GM12878 (cell line): ENCODE results near the gene DARS1. TPM values are rescaled to one million over a fixed set of nuclear protein-coding genes. Genes with fewer than 3 reads are reported as not detected.

Experiments used
- ATAC-seq: fragments of 200-7000 bp; cut with Tn5 transposase; 3 replicates; pipeline ENCODE4 v1.9.1; 2020; ENCODE audit warnings: mild to moderate bottlenecking, moderate library complexity
- BruUV-seq: library from RNA; stranded (reverse); fragments of 400-500 nt; replicated peaks from 2 replicates; lab custom pipeline; 2021; lab: Mats Ljungman, UMichigan
- CTCF ChIA-PET: fragments of 300-600 bp; sonication (Branson Sonifier 250); formaldehyde crosslinking; extraction: SDS; loops from one replicate; lab custom pipeline; 2021; ENCODE audit warnings: inconsistent platforms; lab: Yijun Ruan, JAX
- POLR2A ChIA-PET: fragments of 350-600 bp; formaldehyde crosslinking; extraction: SDS; loops from one replicate; lab custom pipeline; 2021; ENCODE audit warnings: inconsistent platforms; lab: Charles Lee
- RAD21 ChIA-PET: fragments of 300-600 bp; sonication (Branson Sonifier 250); formaldehyde crosslinking; loops from one replicate; lab custom pipeline; 2023; ENCODE audit warnings: antibody characterized with exemption; ENCODE audit not compliant: unreplicated experiment; lab: Charles Lee
- SMC1A ChIA-PET: fragments of 300-600 bp; sonication (Branson Sonifier 250); formaldehyde crosslinking; loops from one replicate; lab custom pipeline; 2023; ENCODE audit not compliant: unreplicated experiment, uncharacterized antibody; lab: Charles Lee
- DNase-seq: peaks from one replicate; pipeline ENCODE4 v3.0.0-alpha.2; 2011; ENCODE audit warnings: low read depth, low spot score
- FAIRE-seq: peaks from 3 replicates; lab custom pipeline; 2011; peaks lifted over from hg19 to GRCh38; lab: Jason Lieb, UNC
- H2AFZ ChIP-seq: 2 replicates; pipeline ENCODE4 v1.6.0; 2011; ENCODE audit warnings: low read depth, low read length, control low read depth; ENCODE audit not compliant: control insufficient read depth
- H3K27ac ChIP-seq: 2 replicates; pipeline ENCODE4 v1.5.1; 2011; ENCODE audit warnings: control low read depth; ENCODE audit not compliant: control insufficient read depth, insufficient read depth
- H3K27me3 ChIP-seq, 2 experiments: replicated peaks in 1 of 2; 2 replicates each; pipeline versions ENCODE4 v1.6.0 to v1.6.1; 2011; ENCODE audit warnings: low read length in 1 of 2; ENCODE audit not compliant: control insufficient read depth in 2 of 2, insufficient read depth in 2 of 2
- H3K36me3 ChIP-seq, 2 experiments: 2 replicates each; pipeline ENCODE4 v1.5.1; 2011; ENCODE audit warnings: low read length in 1 of 2; ENCODE audit not compliant: control insufficient read depth in 2 of 2, insufficient read depth in 2 of 2
- H3K4me1 ChIP-seq: 2 replicates; pipeline ENCODE4 v1.6.1; 2011; ENCODE audit warnings: mild to moderate bottlenecking, low read length, moderate library complexity, mixed read lengths; ENCODE audit not compliant: control insufficient read depth, insufficient read depth
- H3K4me2 ChIP-seq: 2 replicates; pipeline ENCODE4 v1.6.0; 2011; ENCODE audit warnings: control low read depth; ENCODE audit not compliant: control insufficient read depth, insufficient read depth
- H3K4me3 ChIP-seq: fragments of 200-600 bp; sonication (generic); 2 replicates; pipeline ENCODE4 v1.5.1; 2016
- H3K79me2 ChIP-seq: 2 replicates; pipeline ENCODE4 v1.6.0; 2011; ENCODE audit warnings: low read length; ENCODE audit not compliant: control insufficient read depth, insufficient read depth
- H3K9ac ChIP-seq: 2 replicates; pipeline ENCODE4 v1.8.0; 2011; ENCODE audit warnings: low read length, control low read depth, mixed read lengths; ENCODE audit not compliant: control insufficient read depth, insufficient read depth
- H3K9me3 ChIP-seq: replicated peaks from 3 replicates; pipeline ENCODE4 v1.5.1; 2011; ENCODE audit warnings: mild to moderate bottlenecking, low read length; ENCODE audit not compliant: control insufficient read depth, insufficient read depth
- H4K20me1 ChIP-seq: 2 replicates; pipeline ENCODE4 v1.6.0; 2011; ENCODE audit not compliant: control insufficient read depth, insufficient read depth
- ATF7 ChIP-seq: fragments of 450-650 bp; IDR thresholded peaks from 2 replicates; pipeline ENCODE4 v1.6.1; 2016; ENCODE audit warnings: low read depth, mild to moderate bottlenecking
- CBFB ChIP-seq: IDR thresholded peaks from 2 replicates; pipeline ENCODE4 v1.6.1; 2016; ENCODE audit warnings: antibody characterized with exemption, low read depth
- EP300 ChIP-seq, 2 experiments: fragments of 150-350 bp in 1 of 2; IDR thresholded peaks; 2 replicates each; pipeline ENCODE4 v1.6.1; 2011 to 2012; ENCODE audit warnings: low read depth in 2 of 2, low read length in 2 of 2, borderline replicate concordance in 1 of 2, improper control_type of control experiment in 1 of 2, inconsistent platforms in 1 of 2; ENCODE audit not compliant: control insufficient read depth in 1 of 2
- HDAC2 ChIP-seq: fragments of 200-600 bp; sonication (generic); IDR thresholded peaks from 2 replicates; pipeline ENCODE4 v1.6.1; 2017
- JUND ChIP-seq: IDR thresholded peaks from 2 replicates; pipeline ENCODE4 v1.6.1; 2012; ENCODE audit warnings: low read depth, mild to moderate bottlenecking, low read length, improper control_type of control experiment, moderate library complexity
- MTA3 ChIP-seq: IDR thresholded peaks from 2 replicates; pipeline ENCODE4 v1.6.1; 2012; ENCODE audit warnings: low read length, inconsistent platforms, borderline replicate concordance
- NBN ChIP-seq: fragments of 450-650 bp; IDR thresholded peaks from 2 replicates; pipeline ENCODE4 v1.6.1; 2016
- POLR2A ChIP-seq: IDR thresholded peaks from 2 replicates; pipeline ENCODE4 v1.6.1; 2011; ENCODE audit warnings: low read depth, mild to moderate bottlenecking, low read length
- POLR2AphosphoS5 ChIP-seq: IDR thresholded peaks from 2 replicates; pipeline ENCODE4 v1.6.1; 2011; ENCODE audit warnings: mild to moderate bottlenecking, low read length, inconsistent platforms
- POU2F2 ChIP-seq: IDR thresholded peaks from 3 replicates; pipeline ENCODE4 v1.6.1; 2011; ENCODE audit warnings: low read depth, mild to moderate bottlenecking, low read length, borderline replicate concordance
- RB1 ChIP-seq: fragments of 450-650 bp; formaldehyde crosslinking; IDR thresholded peaks from 2 replicates; pipeline ENCODE4 v1.6.1; 2017; ENCODE audit warnings: mild to moderate bottlenecking, borderline replicate concordance
- SMAD5 ChIP-seq: IDR thresholded peaks from 2 replicates; pipeline ENCODE4 v1.6.1; 2016; ENCODE audit warnings: antibody characterized with exemption, low read depth
- TCF7 ChIP-seq: IDR thresholded peaks from 2 replicates; pipeline ENCODE4 v1.6.1; 2014; ENCODE audit warnings: antibody characterized with exemption, borderline replicate concordance
- WGBS: methylation state at CpG from one replicate; pipeline ENCODE4 v1.1.6; 2016; ENCODE audit warnings: low lambda C conversion rate; ENCODE audit not compliant: insufficient replicate concordance, insufficient coverage; ENCODE audit errors: missing lambda C conversion rate; 5-methylcytosine and 5-hydroxymethylcytosine counted together
- in situ Hi-C: fragments of 300-500 bp; cut with MboI; formaldehyde crosslinking; loops from 9 replicates; pipeline ENCODE4 v1.14.3; 2018; ENCODE audit warnings: mixed read lengths
- intact Hi-C: fragments of 100-400 bp; cut with micrococcal nuclease; formaldehyde crosslinking; loops from one replicate; pipeline ENCODE4 v1.14.2; 2022; ENCODE audit not compliant: unreplicated experiment
- polyA plus RNA-seq, 11 experiments: library from polyadenylated mRNA; depleted of rRNA in 4 of 11; unstranded in 6 of 11; stranded (reverse) in 5 of 11; fragments of >200 nt; fragmentation: Nextera tagmentation in 4 of 11; fragmentation: Illumina TruSeq in 1 of 11; extraction: Ambion mirVana in 4 of 11; extraction: Trizol in 1 of 11; gene quantifications; 1 replicate in 1 of 11; 2 replicates in 10 of 11; pipeline versions ENCODE4 v1.2.1 to v1.2.3, GENCODE V29; 2011 to 2016; ENCODE audit warnings: inconsistent platforms in 2 of 11, missing spikeins in 2 of 11, low read depth in 1 of 11
- total RNA-seq, 4 experiments: library from RNA; depleted of rRNA in 3 of 4; stranded (reverse); fragments of >200 nt in 3 of 4; fragmentation: Illumina TruSeq in 1 of 4; extraction: Trizol in 1 of 4; gene quantifications; 2 replicates each; pipeline versions ENCODE4 v1.2.1 to v1.2.3, GENCODE V29; 2013 to 2021
- TF ChIP-seq, protein P1 (sequence below): IDR thresholded peaks from 2 replicates; pipeline ENCODE4 v1.6.1; 2012; ENCODE audit warnings: low read depth, low read length, improper control_type of control experiment
- TF ChIP-seq, protein P2 (sequence below): fragments of 450-650 bp; IDR thresholded peaks from 2 replicates; pipeline ENCODE4 v1.6.1; 2017; ENCODE audit warnings: antibody characterized with exemption, mild to moderate bottlenecking, moderate library complexity
- TF ChIP-seq, protein P3 (sequence below): fragments of 450-650 bp; formaldehyde crosslinking; IDR thresholded peaks from 2 replicates; pipeline ENCODE4 v1.4.0; 2022; ENCODE audit warnings: mild to moderate bottlenecking, moderate library complexity

The DARS1 gene
- total and polyA plus RNA-seq, 10 of the 15 experiments (the other 5 are each of a cell fraction or from before 2014, with no cell fraction given), result 91.0 to 387 (median 137) TPM

DNA sequence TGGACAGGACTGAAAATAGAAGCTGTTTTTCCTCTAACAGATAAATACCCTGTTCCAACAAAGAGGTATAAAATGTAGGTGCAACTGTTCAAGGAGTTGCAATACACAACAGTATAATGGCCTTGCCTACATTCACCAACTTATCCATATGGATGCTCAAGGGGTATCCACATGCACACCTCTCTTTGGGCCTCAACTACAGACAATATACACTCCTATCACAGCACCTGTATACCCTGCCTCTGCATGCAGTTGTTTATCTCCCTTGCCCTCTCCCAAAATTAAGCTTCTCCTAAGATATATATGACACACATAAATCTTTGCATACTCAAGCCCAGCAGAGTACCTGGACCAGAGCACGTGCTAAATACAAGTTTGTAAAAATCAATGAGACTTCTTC, 37.3 kb downstream of the DARS1 start:
- ChIA-PET SMC1A (interaction anchor here (0.7 to 2.7 kb wide), 19 partner anchors 9 to 433 kb away, joined by 3 to 28 read pairs (median 4); no protein-coding TSS in a partner anchor), POLR2A (interaction anchor here (0.5 to 1.9 kb wide), 8 partner anchors 11 to 1997 kb away, joined by 3 to 6 read pairs (median 4); no protein-coding TSS in a partner anchor), RAD21 (interaction anchor here (0.7 to 3.8 kb wide), 16 partner anchors 11 to 436 kb away, joined by 3 to 19 read pairs (median 4); no protein-coding TSS in a partner anchor), CTCF (interaction anchor here (0.7 to 2.9 kb wide), 11 partner anchors 10 to 436 kb away, joined by 3 to 8 read pairs (median 3); no protein-coding TSS in a partner anchor)
- no peak overlapping the region for H2AFZ ChIP-seq
- H3K4me1 ChIP-seq, result peaks cover 3% of the 10 kb centered on the region
- 31% methylated on average over 1 of the region's 1 CpG for WGBS
- H3K4me3 ChIP-seq, result no peak overlapping the region
- ATAC-seq (peak; percentile 6), DNase-seq (no peak), FAIRE-seq (no peak)
- peaks cover 4% of the 10 kb centered on the region for H3K79me2 ChIP-seq
- no peaks in the 10 kb centered on the region for H3K27me3 ChIP-seq
- BruUV-seq, result no TSS peak
- intact Hi-C loops (no loop called here), in situ Hi-C loops (no loop called here)
- H3K36me3 ChIP-seq, result peaks cover 0 to 10% of the 10 kb centered on the region in 2 experiments; a peak in 3 of 4 replicates
- H3K9me3 ChIP-seq, result no peaks in the 10 kb centered on the region
- no peak overlapping the region for H3K9ac ChIP-seq
- H3K4me2 ChIP-seq, result no peak overlapping the region
- H4K20me1 ChIP-seq, result no peaks in the 10 kb centered on the region; the same call in 1 of the 2 replicates
- H3K27ac ChIP-seq, result no peak overlapping the region
- no peak for TF ChIP-seq CBFB
- TF ChIP-seq EP300 (IDR thresholded peaks at IDR 0.05; ENCODE audit: borderline replicate concordance in 1 of 2, control insufficient read depth in 1 of 2, low read depth in 2 of 2, low read length in 2 of 2), result no peak
- no peak for TF ChIP-seq ATF7
- no peak for TF ChIP-seq JUND
- TF ChIP-seq MTA3, result no peak
- no peak for TF ChIP-seq TCF7
- TF ChIP-seq, protein P1, sequence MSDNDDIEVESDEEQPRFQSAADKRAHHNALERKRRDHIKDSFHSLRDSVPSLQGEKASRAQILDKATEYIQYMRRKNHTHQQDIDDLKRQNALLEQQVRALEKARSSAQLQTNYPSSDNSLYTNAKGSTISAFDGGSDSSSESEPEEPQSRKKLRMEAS, result no peak
- TF ChIP-seq RB1, result no peak
- no peak for TF ChIP-seq HDAC2
- TF ChIP-seq NBN, result no peak
- TF ChIP-seq, protein P2, sequence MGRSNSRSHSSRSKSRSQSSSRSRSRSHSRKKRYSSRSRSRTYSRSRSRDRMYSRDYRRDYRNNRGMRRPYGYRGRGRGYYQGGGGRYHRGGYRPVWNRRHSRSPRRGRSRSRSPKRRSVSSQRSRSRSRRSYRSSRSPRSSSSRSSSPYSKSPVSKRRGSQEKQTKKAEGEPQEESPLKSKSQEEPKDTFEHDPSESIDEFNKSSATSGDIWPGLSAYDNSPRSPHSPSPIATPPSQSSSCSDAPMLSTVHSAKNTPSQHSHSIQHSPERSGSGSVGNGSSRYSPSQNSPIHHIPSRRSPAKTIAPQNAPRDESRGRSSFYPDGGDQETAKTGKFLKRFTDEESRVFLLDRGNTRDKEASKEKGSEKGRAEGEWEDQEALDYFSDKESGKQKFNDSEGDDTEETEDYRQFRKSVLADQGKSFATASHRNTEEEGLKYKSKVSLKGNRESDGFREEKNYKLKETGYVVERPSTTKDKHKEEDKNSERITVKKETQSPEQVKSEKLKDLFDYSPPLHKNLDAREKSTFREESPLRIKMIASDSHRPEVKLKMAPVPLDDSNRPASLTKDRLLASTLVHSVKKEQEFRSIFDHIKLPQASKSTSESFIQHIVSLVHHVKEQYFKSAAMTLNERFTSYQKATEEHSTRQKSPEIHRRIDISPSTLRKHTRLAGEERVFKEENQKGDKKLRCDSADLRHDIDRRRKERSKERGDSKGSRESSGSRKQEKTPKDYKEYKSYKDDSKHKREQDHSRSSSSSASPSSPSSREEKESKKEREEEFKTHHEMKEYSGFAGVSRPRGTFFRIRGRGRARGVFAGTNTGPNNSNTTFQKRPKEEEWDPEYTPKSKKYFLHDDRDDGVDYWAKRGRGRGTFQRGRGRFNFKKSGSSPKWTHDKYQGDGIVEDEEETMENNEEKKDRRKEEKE, result no peak
- TF ChIP-seq POU2F2, result no peak
- TF ChIP-seq, protein P3, sequence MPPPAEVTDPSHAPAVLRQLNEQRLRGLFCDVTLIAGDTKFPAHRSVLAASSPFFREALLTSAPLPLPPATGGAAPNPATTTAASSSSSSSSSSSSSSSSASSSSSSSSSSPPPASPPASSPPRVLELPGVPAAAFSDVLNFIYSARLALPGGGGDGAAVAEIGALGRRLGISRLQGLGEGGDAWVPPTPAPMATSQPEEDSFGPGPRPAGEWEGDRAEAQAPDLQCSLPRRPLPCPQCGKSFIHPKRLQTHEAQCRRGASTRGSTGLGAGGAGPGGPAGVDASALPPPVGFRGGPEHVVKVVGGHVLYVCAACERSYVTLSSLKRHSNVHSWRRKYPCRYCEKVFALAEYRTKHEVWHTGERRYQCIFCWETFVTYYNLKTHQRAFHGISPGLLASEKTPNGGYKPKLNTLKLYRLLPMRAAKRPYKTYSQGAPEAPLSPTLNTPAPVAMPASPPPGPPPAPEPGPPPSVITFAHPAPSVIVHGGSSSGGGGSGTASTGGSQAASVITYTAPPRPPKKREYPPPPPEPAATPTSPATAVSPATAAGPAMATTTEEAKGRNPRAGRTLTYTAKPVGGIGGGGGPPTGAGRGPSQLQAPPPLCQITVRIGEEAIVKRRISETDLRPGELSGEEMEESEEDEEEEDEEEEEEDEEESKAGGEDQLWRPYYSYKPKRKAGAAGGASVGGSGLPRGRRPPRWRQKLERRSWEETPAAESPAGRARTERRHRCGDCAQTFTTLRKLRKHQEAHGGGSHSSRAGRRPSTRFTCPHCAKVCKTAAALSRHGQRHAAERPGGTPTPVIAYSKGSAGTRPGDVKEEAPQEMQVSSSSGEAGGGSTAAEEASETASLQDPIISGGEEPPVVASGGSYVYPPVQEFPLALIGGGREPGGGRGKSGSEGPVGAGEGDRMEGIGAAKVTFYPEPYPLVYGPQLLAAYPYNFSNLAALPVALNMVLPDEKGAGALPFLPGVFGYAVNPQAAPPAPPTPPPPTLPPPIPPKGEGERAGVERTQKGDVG (CRISPR knock-in tag), result no peak
- no peak for TF ChIP-seq POLR2AphosphoS5
- TF ChIP-seq POLR2A, result no peak
- TF ChIP-seq SMAD5, result no peak
